ENCODE measurements around the gene EPHA3. TPM values are rescaled to one million over a fixed set of nuclear protein-coding genes. Genes with fewer than 3 reads are reported as not detected.

The EPHA3 gene
- total RNA-seq, 1 donor from 2014 or later, result 27.7 TPM

GRCh38 chr3:89503891-89504391 lies 396.5 kb downstream of the EPHA3 start:
- H3K9me3 ChIP-seq (ENCODE audit: control insufficient read depth in 3 of 3, low read length in 3 of 3), result no peaks in the 10 kb centered on the region
- no peak overlapping the region for H3K9ac ChIP-seq (ENCODE audit: low read depth in 1 of 3, low read length in 3 of 3)
- no peaks in the 10 kb centered on the region for H3K4me1 ChIP-seq (ENCODE audit: control insufficient read depth in 3 of 3, insufficient read depth in 3 of 3, low read length in 3 of 3)

GRCh38 chr3:89504432-89504831 lies 397.0 kb downstream of the EPHA3 start:
- H3K9ac ChIP-seq (ENCODE audit: low read depth in 1 of 3, low read length in 3 of 3), result no peak overlapping the region
- H3K4me1 ChIP-seq (ENCODE audit: control insufficient read depth in 3 of 3, insufficient read depth in 3 of 3, low read length in 3 of 3), result no peaks in the 10 kb centered on the region
- H3K9me3 ChIP-seq (ENCODE audit: control insufficient read depth in 3 of 3, low read length in 3 of 3), result no peaks in the 10 kb centered on the region
- H3K4me3 ChIP-seq (ENCODE audit: low read length in 3 of 3), result no peak overlapping the region
- H3K27ac ChIP-seq (ENCODE audit: low read depth, low read length), result no peak overlapping the region
- no peaks in the 10 kb centered on the region for H3K27me3 ChIP-seq (ENCODE audit: control insufficient read depth in 3 of 3, insufficient read depth in 3 of 3, low read length in 3 of 3)
- H3K36me3 ChIP-seq (ENCODE audit: control insufficient read depth in 3 of 3, insufficient read depth in 3 of 3, low read length in 3 of 3), result no peaks in the 10 kb centered on the region

More at GRCh38 chr3:89503891-89504391, 396.5 kb downstream of the EPHA3 start:
- H3K27ac ChIP-seq (ENCODE audit: low read depth, low read length), result no peak overlapping the region
- H3K36me3 ChIP-seq (ENCODE audit: control insufficient read depth in 3 of 3, insufficient read depth in 3 of 3, low read length in 3 of 3), result no peaks in the 10 kb centered on the region
- H3K27me3 ChIP-seq (ENCODE audit: control insufficient read depth in 3 of 3, insufficient read depth in 3 of 3, low read length in 3 of 3), result no peaks in the 10 kb centered on the region
- no peak overlapping the region for H3K4me3 ChIP-seq (ENCODE audit: low read length in 3 of 3)

GRCh38 chr3:89506462-89507103 lies 399.2 kb downstream of the EPHA3 start:
- Histone ChIP-seq H3K9ac (ENCODE audit: low read depth in 1 of 3, low read length in 3 of 3) (no peak overlapping the region), H3K36me3 (ENCODE audit: control insufficient read depth in 3 of 3, insufficient read depth in 3 of 3, low read length in 3 of 3) (no peaks in the 10 kb centered on the region), H3K27me3 (ENCODE audit: control insufficient read depth in 3 of 3, insufficient read depth in 3 of 3, low read length in 3 of 3) (no peaks in the 10 kb centered on the region), H3K4me3 (ENCODE audit: low read length in 3 of 3) (no peak overlapping the region), H3K4me1 (ENCODE audit: control insufficient read depth in 3 of 3, insufficient read depth in 3 of 3, low read length in 3 of 3) (no peaks in the 10 kb centered on the region), H3K27ac (ENCODE audit: low read depth, low read length) (no peak overlapping the region), H3K9me3 (ENCODE audit: control insufficient read depth in 3 of 3, low read length in 3 of 3) (no peaks in the 10 kb centered on the region)

GRCh38 chr3:89521328-89521727 lies 413.9 kb downstream of the EPHA3 start:
- H3K9me3 ChIP-seq (ENCODE audit: control insufficient read depth in 3 of 3, low read length in 3 of 3), result no peaks in the 10 kb centered on the region
- H3K4me3 ChIP-seq (ENCODE audit: low read length in 3 of 3), result no peak overlapping the region
- H3K4me1 ChIP-seq (ENCODE audit: control insufficient read depth in 3 of 3, insufficient read depth in 3 of 3, low read length in 3 of 3), result no peaks in the 10 kb centered on the region
- H3K36me3 ChIP-seq (ENCODE audit: control insufficient read depth in 3 of 3, insufficient read depth in 3 of 3, low read length in 3 of 3), result no peaks in the 10 kb centered on the region
- H3K27me3 ChIP-seq (ENCODE audit: control insufficient read depth in 3 of 3, insufficient read depth in 3 of 3, low read length in 3 of 3), result no peaks in the 10 kb centered on the region
- H3K9ac ChIP-seq (ENCODE audit: low read depth in 1 of 3, low read length in 3 of 3), result no peak overlapping the region
- H3K27ac ChIP-seq (ENCODE audit: low read depth, low read length), result no peak overlapping the region

- no peak overlapping the region for H3K9ac ChIP-seq (ENCODE audit: low read depth in 1 of 3, low read length in 3 of 3)
- H3K9me3 ChIP-seq (ENCODE audit: control insufficient read depth in 3 of 3, low read length in 3 of 3), result no peaks in the 10 kb centered on the region
- no peak overlapping the region for H3K4me3 ChIP-seq (ENCODE audit: low read length in 3 of 3)
- H3K36me3 ChIP-seq (ENCODE audit: control insufficient read depth in 3 of 3, insufficient read depth in 3 of 3, low read length in 3 of 3), result no peaks in the 10 kb centered on the region
- no peaks in the 10 kb centered on the region for H3K27me3 ChIP-seq (ENCODE audit: control insufficient read depth in 3 of 3, insufficient read depth in 3 of 3, low read length in 3 of 3)
- no peak overlapping the region for H3K27ac ChIP-seq (ENCODE audit: low read depth, low read length)
- H3K4me1 ChIP-seq (ENCODE audit: control insufficient read depth in 3 of 3, insufficient read depth in 3 of 3, low read length in 3 of 3), result no peaks in the 10 kb centered on the region
These were observed 414.7 kb downstream of the EPHA3 start for GRCh38 chr3:89522155-89522554.

GRCh38 chr3:89525609-89526008 lies 418.2 kb downstream of the EPHA3 start:
- Histone ChIP-seq H3K36me3 (ENCODE audit: control insufficient read depth in 3 of 3, insufficient read depth in 3 of 3, low read length in 3 of 3) (no peaks in the 10 kb centered on the region), H3K9me3 (ENCODE audit: control insufficient read depth in 3 of 3, low read length in 3 of 3) (no peaks in the 10 kb centered on the region), H3K4me1 (ENCODE audit: control insufficient read depth in 3 of 3, insufficient read depth in 3 of 3, low read length in 3 of 3) (no peaks in the 10 kb centered on the region), H3K4me3 (ENCODE audit: low read length in 3 of 3) (no peak overlapping the region), H3K27ac (ENCODE audit: low read depth, low read length) (no peak overlapping the region), H3K27me3 (ENCODE audit: control insufficient read depth in 3 of 3, insufficient read depth in 3 of 3, low read length in 3 of 3) (no peaks in the 10 kb centered on the region), H3K9ac (ENCODE audit: low read depth in 1 of 3, low read length in 3 of 3) (no peak overlapping the region)

GRCh38 chr3:89527736-89528305 lies 420.4 kb downstream of the EPHA3 start:
- H3K36me3 ChIP-seq (ENCODE audit: control insufficient read depth in 3 of 3, insufficient read depth in 3 of 3, low read length in 3 of 3), result no peaks in the 10 kb centered on the region
- no peak overlapping the region for H3K27ac ChIP-seq (ENCODE audit: low read depth, low read length)
- no peaks in the 10 kb centered on the region for H3K9me3 ChIP-seq (ENCODE audit: control insufficient read depth in 3 of 3, low read length in 3 of 3)
- no peaks in the 10 kb centered on the region for H3K4me1 ChIP-seq (ENCODE audit: control insufficient read depth in 3 of 3, insufficient read depth in 3 of 3, low read length in 3 of 3)
- H3K4me3 ChIP-seq (ENCODE audit: low read length in 3 of 3), result no peak overlapping the region
- no peak overlapping the region for H3K9ac ChIP-seq (ENCODE audit: low read depth in 1 of 3, low read length in 3 of 3)
- H3K27me3 ChIP-seq (ENCODE audit: control insufficient read depth in 3 of 3, insufficient read depth in 3 of 3, low read length in 3 of 3), result no peaks in the 10 kb centered on the region

All from skeletal muscle tissue (tissue), 4 donors.